NCI-H345 treated with DMSO at 0.1 percent for 48 hours (cell line): Measurements from ENCODE around the gene PNRC1.
"Not testable (repeated sequence)": the region's sequence is repeated elsewhere in the genome, so short reads cannot be mapped to it uniquely, and the experiment has no call there.

Experiments used
- DNase-seq: peaks from one replicate; lab custom pipeline; 2025; ENCODE audit not compliant: unreplicated experiment; lab: John Stamatoyannopoulos, UW

PNRC1 gene

DNA sequence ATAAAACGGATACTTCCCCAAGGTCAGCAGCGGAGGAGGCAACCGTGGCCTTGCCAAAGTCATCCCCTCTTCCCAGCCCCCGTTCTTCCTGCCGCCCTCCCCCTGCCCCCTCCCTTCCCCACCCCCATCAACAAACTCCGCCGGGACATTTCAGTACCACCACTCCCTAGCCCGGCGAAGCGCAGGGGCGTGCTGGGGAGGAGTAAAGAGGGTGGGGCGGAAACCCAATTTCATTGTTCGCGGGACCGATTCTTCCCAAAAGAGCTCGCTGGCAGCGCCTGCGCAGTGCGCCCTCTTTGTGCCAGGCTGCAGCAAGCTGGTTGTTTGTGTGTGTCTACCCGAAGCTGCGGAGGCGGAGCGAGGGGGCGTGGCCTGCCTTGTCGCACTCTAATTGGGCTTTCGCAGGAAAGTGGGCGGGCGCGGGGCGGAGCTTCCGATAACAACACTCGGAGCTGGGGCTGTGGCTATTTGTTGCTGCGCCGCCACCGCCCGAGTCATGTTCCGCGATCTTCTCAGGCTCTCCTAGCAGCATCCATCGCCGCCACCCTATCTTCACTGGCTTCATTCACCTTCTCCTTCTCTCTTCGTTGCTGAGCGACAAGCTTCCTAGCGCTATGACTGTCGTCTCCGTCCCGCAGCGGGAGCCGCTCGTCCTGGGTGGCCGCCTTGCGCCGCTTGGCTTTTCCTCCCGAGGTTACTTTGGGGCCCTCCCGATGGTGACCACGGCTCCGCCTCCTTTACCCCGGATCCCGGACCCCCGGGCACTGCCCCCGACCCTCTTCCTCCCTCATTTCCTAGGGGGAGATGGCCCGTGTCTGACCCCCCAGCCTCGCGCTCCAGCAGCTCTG lies at the start of gene PNRC1:
Gene PNRC1, plus strand, starts transcription at position 471 of the 848 bp plus-strand sequence. Its CDS starts 144 bp downstream, at position 615.
- DNase-seq, result peak; percentile 98

GRCh38 chr6:89032599-89032998 lies 48.0 kb upstream of the PNRC1 start:
- DNase-seq, result no peak

GRCh38 chr6:89033461-89033860 lies 47.1 kb upstream of the PNRC1 start:
- DNase-seq, result no peak

DNA sequence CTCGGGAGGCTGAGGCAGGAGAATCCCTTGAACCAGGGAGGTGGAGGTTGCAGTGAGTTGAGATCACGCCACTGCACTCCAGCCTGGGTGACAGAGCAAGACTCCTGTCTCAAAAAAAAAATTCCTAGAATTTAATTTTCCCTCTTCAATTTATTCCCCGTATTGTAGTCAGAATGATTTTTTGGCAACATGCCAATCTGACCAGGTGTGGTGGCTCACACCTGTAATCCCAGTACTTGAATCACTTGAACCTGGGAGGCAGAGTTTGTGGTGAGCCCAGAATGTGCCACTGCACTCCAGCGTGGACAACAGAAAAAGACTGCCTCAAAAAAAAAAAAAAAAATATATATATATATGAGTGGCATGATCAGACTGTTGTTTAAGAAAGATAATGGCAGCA lies 46.4 kb upstream of the PNRC1 start:
- not testable (repeated sequence) for DNase-seq

DNA sequence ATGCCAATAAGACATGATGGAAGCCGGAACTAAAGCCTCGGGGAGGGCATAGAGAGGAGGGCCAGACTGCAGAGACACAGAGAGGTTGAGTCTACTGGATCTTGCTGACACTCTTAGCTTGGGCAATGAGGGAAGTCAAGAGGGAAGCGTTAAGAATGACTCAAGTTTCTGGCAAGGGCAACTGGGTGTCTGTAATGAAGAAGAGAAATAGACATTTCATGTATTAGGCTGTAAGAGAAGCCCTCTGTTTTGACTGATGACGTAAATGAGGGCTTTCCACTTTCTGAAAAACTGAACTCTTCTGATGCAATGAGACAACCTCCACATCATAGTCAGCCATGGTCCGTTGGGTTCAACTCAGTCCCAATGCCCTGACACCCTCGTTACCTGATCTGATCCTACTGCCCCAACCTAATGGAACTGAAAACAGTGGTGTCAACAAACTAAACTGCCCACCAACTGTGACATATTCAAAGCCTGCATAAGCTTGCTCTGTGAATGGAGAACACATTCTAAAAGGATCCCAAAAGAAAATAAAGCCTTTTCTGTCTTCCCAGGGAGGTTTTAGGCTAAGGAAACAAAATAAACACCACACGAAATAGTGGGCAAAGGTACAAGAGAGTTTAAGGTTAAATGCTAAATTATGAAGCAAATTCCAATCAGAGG lies 45.8 kb upstream of the PNRC1 start:
- DNase-seq, result no peak

DNA sequence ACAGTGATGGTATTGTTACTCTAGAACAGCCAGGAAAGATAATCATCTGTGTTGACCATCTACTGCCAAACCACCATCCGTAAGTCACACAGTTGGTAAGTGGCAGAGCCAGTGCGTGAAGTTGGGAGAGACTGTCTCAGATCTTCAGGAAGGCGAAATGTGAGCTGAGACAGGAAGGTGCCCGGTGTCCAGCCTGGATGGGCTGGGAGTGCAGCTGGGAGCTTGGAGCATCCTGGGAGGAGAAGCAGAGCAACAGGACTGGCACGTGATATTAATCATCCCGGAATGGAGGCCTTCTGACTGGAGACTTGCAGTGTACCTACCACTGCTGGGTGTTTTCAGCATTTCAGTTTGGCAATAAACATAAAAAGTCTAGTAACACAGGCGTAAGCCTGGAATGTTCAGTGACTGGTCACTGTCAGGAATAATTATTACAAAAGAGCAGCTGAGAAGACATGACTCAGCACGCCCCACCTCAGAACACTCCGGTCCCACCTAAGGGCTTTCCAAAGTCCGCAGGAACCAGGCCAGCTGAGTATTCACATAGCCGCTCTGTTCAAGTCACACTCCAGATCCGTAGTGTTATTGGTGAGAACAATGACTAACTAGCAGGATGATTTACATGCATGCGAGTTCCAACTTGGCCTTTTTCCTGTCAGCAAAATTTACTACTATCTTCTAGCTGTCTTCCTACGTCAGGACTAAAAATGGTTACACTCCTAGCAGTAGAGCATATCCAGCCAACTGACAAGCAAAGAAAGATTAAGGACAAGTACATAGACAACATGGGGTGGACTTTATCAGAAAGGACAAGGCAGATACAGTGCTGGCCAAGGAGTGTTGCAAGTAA lies 45.1 kb upstream of the PNRC1 start:
- DNase-seq, result no peak

GRCh38 chr6:89037141-89037900 lies 43.2 kb upstream of the PNRC1 start:
- DNase-seq, result no peak

- not testable (repeated sequence) for DNase-seq
Observed at GRCh38 chr6:89037901-89038293, 42.7 kb upstream of the PNRC1 start.

DNA sequence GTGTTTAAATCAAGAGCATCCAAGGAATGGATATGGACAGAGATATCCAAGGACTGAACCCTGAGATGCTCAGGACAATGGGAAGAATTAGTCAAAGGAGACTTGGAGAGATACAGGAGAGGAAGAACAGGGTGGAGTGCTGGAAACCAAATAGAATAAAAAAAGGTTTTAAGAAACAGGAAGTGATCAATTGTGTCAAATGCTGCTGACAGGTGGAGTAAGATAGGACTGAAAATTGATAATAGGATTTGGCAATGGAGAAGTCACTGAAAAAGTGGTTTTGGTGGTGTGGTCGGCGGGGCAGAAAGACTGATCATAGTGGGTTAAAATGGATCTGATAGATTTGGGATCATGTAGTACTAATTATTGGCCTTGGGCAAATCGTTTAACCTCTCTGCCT lies 37.9 kb upstream of the PNRC1 start:
- DNase-seq, result no peak

- DNase-seq, result no peak
Observed at GRCh38 chr6:89044328-89045010, 36.1 kb upstream of the PNRC1 start.

DNA sequence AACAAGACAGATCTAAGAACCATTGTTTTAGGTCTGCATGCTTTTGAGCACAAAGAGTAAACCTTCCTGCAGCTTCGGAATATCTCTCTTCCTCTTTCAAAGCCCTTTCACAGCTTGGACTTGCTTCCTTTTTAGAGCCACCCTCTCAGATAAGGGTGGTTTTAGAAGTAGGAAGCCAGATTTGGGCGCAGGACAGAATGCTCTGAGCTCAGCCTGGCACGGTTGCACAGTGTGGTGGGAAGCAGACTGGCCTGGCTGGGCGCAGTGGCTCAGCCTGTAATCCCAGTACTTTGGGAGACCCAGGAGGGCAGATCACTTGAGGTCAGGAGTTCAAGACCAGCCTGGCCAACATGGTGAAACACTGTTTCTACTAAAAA lies 35.6 kb upstream of the PNRC1 start:
- DNase-seq, result no peak

GRCh38 chr6:89045576-89045975 lies 35.0 kb upstream of the PNRC1 start:
- DNase-seq, result no peak

GRCh38 chr6:89047473-89047872 lies 33.1 kb upstream of the PNRC1 start:
- DNase-seq, result no peak

GRCh38 chr6:89048288-89048923 lies 32.1 kb upstream of the PNRC1 start:
- no peak for DNase-seq

DNA sequence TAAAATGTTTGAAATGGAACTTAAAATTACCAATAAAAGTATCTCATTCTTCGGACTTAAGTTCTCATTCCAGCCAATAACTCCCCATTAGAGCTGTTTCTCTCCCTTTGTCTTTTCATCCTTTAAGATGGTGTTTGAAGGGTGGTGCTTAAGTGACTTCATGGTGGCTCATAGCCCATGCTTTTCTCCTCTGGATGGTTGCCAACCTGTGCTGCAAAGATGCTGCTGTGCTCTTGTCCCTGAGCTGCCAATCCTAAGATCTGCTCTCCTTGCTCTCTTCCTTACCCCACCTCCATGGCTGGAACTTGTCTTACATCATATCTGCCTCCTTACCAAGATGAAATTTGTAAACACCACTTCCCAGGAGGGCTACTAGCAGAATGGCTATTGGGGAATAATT lies 31.6 kb upstream of the PNRC1 start:
- DNase-seq, result no peak

DNA sequence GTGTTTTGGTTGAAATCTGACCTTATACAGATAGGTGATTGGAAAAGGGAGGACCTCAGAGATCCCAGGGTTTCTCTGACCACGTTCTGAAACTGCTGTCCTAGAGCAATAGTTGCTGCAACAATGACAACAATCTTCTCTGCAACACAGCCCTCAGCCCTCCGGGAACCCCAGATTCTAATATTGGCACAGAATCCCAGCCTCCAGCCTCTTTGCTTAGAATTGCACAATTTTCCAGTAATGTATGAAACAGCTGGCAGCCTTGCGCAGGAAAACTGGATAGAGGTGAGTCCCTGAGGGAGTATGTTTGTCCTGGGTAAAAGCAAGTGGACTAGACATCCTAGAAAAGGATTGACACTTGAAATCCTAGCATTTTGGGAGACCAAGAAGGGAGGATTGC lies 30.4 kb upstream of the PNRC1 start:
- no peak for DNase-seq

DNA sequence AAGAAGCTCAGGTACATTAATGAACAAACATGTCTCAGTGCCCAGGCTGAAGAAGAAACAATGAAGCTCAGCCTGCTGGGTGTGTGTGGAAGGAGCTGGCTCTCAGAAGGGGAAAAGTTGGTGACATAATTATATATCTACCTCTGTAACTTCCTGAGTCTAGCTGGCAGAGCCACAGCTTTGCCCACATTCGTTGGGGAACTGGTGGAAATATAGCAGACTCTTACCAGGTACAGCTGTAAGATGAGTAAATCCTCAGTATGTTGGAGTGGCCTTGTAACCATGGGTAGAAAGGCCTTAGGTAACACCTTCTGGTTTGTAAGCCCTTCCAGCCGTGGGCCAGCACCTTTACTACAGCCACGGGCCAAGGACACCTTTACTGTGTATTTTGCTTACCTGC lies 29.9 kb upstream of the PNRC1 start:
- DNase-seq, result no peak

DNA sequence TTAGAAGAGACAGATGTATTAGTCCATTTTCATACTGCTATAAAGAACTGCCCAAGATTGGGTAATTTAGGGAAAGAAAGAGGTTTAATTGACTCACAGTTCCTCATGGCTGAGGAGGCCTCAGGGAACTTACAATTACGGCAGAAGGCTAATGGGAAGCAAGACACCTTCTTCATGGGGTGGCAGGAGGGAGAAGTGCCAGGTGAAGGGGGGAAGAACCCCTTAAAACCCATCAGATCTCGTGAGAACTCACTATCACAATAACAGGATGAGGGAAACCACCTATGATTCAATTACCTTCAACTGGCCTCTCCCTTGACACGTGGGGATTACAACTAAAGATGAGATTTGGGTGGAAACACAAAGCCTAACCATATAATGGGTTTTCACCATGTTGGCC lies 28.9 kb upstream of the PNRC1 start:
- no peak for DNase-seq

DNA sequence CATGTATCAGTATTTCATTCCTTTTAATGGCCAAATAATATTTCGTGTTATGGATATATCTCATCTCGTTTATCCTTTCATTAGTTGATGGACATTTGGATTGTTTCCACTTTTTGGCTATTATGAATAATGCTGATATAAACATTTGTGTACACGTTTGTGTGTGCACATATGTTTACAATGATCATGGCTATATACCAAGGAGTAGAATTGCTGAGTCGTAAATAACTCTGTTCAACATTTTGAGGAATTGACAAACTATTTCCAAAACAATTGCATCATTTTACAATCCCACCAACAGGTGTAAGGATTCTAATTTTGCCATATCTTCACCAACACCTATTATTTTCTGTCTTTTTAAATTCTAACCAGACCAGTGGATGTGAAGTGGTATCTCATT lies 26.3 kb upstream of the PNRC1 start:
- no peak for DNase-seq

GRCh38 chr6:89057759-89058158 lies 22.8 kb upstream of the PNRC1 start:
- no peak for DNase-seq
